ENCODE measurements around the gene DRD5. TPM values are rescaled to one million over a fixed set of nuclear protein-coding genes. Genes with fewer than 3 reads are reported as not detected.

DRD5 gene
- polyA plus RNA-seq, 1 of the 3 experiments (the other 2 are of a cell fraction): not detected

DNA sequence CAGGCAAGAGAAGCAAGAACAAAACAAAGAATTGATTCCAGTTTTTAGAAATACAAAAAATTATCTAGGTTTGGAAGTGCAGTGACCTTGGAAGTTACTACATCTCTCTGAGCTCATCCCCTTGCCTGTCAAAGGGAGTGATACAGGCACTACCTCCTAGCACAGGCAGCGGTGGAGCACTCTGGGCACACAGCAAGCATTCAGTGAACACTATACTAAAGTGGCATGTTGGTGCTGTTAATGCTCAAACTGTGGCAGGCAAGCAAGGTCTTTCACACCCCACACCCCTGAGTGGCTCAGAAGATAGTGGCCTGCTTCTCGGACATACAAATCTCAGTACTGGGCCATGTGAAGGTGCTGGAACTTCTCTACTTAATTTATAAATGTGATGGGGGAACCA, 51.2 kb downstream of the DRD5 start:
- Histone ChIP-seq H3K4me3 (ENCODE audit: low read depth in 2 of 2, low read length in 1 of 2) (no peak overlapping the region), H3K9ac (no peak overlapping the region), H3K4me2 (no peak overlapping the region), H3K36me3 (replicated peaks in 1 of 2; ENCODE audit: control insufficient read depth in 1 of 2, insufficient read depth in 2 of 2, low read length in 1 of 2) (no peaks in the 10 kb centered on the region), H3K79me2 (ENCODE audit: insufficient read depth) (no peaks in the 10 kb centered on the region), H3K27ac (ENCODE audit: low read depth in 2 of 2, low read length in 1 of 2) (no peak overlapping the region), H3K27me3 (ENCODE audit: insufficient read depth) (no peaks in the 10 kb centered on the region), H3K9me3 (no peaks in the 10 kb centered on the region), H2AFZ (ENCODE audit: low read depth) (no peak overlapping the region), H3K4me1 (ENCODE audit: control insufficient read depth in 1 of 2, insufficient read depth in 2 of 2, low read depth in 1 of 2, low read length in 1 of 2) (no peaks in the 10 kb centered on the region; a peak in 1 of 4 replicates), H3F3A (replicated peaks; ENCODE audit: insufficient read depth) (no peaks in the 10 kb centered on the region), H4K20me1 (ENCODE audit: insufficient read depth) (no peaks in the 10 kb centered on the region), H3K9me2 (no peaks in the 10 kb centered on the region)
- CTCF ChIA-PET: interaction anchor here (1.4 kb wide), 1 partner anchor 182 kb away, joined by 5 read pairs; no protein-coding TSS in a partner anchor
- no peak for DNase-seq
- TF ChIP-seq SMC3 (IDR thresholded peaks at IDR 0.05; ENCODE audit: low read depth, low read length) (no peak), RCOR1 (IDR thresholded peaks at IDR 0.05; ENCODE audit: low read length) (no peak), JUND (IDR thresholded peaks at IDR 0.05) (no peak), GATA2 (CRISPR knock-in tag; IDR thresholded peaks at IDR 0.05) (no peak), TAF1 (IDR thresholded peaks at IDR 0.05; ENCODE audit: borderline replicate concordance, low read depth, low read length) (no peak), NRF1 (IDR thresholded peaks at IDR 0.05; ENCODE audit: low read depth, low read length) (no peak), RFX5 (IDR thresholded peaks at IDR 0.05; ENCODE audit: low read length) (no peak), MEF2A (IDR thresholded peaks at IDR 0.05; ENCODE audit: borderline replicate concordance, low read depth) (no peak), GABPA (IDR thresholded peaks at IDR 0.05; ENCODE audit: low read depth) (no peak), MXI1 (IDR thresholded peaks at IDR 0.05; ENCODE audit: low read depth, low read length) (no peak), EZH2phosphoT487 (IDR thresholded peaks at IDR 0.05; ENCODE audit: borderline replicate concordance, low read depth) (no peak), FOXJ3 (CRISPR knock-in tag; IDR thresholded peaks at IDR 0.05) (no peak)
- TF ChIP-seq, protein P1, sequence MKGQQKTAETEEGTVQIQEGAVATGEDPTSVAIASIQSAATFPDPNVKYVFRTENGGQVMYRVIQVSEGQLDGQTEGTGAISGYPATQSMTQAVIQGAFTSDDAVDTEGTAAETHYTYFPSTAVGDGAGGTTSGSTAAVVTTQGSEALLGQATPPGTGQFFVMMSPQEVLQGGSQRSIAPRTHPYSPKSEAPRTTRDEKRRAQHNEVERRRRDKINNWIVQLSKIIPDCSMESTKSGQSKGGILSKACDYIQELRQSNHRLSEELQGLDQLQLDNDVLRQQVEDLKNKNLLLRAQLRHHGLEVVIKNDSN (IDR thresholded peaks at IDR 0.05; ENCODE audit: borderline replicate concordance, low read depth): no peak
- TF ChIP-seq, protein P2, sequence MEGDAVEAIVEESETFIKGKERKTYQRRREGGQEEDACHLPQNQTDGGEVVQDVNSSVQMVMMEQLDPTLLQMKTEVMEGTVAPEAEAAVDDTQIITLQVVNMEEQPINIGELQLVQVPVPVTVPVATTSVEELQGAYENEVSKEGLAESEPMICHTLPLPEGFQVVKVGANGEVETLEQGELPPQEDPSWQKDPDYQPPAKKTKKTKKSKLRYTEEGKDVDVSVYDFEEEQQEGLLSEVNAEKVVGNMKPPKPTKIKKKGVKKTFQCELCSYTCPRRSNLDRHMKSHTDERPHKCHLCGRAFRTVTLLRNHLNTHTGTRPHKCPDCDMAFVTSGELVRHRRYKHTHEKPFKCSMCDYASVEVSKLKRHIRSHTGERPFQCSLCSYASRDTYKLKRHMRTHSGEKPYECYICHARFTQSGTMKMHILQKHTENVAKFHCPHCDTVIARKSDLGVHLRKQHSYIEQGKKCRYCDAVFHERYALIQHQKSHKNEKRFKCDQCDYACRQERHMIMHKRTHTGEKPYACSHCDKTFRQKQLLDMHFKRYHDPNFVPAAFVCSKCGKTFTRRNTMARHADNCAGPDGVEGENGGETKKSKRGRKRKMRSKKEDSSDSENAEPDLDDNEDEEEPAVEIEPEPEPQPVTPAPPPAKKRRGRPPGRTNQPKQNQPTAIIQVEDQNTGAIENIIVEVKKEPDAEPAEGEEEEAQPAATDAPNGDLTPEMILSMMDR (IDR thresholded peaks at IDR 0.05): no peak
- TF ChIP-seq, protein P3, sequence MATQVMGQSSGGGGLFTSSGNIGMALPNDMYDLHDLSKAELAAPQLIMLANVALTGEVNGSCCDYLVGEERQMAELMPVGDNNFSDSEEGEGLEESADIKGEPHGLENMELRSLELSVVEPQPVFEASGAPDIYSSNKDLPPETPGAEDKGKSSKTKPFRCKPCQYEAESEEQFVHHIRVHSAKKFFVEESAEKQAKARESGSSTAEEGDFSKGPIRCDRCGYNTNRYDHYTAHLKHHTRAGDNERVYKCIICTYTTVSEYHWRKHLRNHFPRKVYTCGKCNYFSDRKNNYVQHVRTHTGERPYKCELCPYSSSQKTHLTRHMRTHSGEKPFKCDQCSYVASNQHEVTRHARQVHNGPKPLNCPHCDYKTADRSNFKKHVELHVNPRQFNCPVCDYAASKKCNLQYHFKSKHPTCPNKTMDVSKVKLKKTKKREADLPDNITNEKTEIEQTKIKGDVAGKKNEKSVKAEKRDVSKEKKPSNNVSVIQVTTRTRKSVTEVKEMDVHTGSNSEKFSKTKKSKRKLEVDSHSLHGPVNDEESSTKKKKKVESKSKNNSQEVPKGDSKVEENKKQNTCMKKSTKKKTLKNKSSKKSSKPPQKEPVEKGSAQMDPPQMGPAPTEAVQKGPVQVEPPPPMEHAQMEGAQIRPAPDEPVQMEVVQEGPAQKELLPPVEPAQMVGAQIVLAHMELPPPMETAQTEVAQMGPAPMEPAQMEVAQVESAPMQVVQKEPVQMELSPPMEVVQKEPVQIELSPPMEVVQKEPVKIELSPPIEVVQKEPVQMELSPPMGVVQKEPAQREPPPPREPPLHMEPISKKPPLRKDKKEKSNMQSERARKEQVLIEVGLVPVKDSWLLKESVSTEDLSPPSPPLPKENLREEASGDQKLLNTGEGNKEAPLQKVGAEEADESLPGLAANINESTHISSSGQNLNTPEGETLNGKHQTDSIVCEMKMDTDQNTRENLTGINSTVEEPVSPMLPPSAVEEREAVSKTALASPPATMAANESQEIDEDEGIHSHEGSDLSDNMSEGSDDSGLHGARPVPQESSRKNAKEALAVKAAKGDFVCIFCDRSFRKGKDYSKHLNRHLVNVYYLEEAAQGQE (IDR thresholded peaks at IDR 0.05; ENCODE audit: low read depth, low read length): no peak
- TF ChIP-seq, protein P4, sequence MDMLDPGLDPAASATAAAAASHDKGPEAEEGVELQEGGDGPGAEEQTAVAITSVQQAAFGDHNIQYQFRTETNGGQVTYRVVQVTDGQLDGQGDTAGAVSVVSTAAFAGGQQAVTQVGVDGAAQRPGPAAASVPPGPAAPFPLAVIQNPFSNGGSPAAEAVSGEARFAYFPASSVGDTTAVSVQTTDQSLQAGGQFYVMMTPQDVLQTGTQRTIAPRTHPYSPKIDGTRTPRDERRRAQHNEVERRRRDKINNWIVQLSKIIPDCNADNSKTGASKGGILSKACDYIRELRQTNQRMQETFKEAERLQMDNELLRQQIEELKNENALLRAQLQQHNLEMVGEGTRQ (IDR thresholded peaks at IDR 0.05; ENCODE audit: borderline replicate concordance, low read depth, low read length): no peak
- TF ChIP-seq, protein P5, sequence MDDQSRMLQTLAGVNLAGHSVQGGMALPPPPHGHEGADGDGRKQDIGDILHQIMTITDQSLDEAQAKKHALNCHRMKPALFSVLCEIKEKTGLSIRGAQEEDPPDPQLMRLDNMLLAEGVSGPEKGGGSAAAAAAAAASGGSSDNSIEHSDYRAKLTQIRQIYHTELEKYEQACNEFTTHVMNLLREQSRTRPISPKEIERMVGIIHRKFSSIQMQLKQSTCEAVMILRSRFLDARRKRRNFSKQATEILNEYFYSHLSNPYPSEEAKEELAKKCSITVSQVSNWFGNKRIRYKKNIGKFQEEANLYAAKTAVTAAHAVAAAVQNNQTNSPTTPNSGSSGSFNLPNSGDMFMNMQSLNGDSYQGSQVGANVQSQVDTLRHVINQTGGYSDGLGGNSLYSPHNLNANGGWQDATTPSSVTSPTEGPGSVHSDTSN (IDR thresholded peaks at IDR 0.05): no peak
- TF ChIP-seq, protein P6, sequence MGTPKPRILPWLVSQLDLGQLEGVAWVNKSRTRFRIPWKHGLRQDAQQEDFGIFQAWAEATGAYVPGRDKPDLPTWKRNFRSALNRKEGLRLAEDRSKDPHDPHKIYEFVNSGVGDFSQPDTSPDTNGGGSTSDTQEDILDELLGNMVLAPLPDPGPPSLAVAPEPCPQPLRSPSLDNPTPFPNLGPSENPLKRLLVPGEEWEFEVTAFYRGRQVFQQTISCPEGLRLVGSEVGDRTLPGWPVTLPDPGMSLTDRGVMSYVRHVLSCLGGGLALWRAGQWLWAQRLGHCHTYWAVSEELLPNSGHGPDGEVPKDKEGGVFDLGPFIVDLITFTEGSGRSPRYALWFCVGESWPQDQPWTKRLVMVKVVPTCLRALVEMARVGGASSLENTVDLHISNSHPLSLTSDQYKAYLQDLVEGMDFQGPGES (IDR thresholded peaks at IDR 0.05; ENCODE audit: low read depth, low read length): no peak
- POLR2A ChIA-PET: no interaction called here
- 25% methylated on average over 1 of the region's 2 CpGs for WGBS (ENCODE audit: low lambda C conversion rate)
